DMS 273 (cell line): ENCODE data around the gene TOP3B.

Source experiments
- DNase-seq: peaks from one replicate; lab custom pipeline; 2025; ENCODE audit not compliant: unreplicated experiment; lab: John Stamatoyannopoulos, UW

Gene TOP3B, protein sequence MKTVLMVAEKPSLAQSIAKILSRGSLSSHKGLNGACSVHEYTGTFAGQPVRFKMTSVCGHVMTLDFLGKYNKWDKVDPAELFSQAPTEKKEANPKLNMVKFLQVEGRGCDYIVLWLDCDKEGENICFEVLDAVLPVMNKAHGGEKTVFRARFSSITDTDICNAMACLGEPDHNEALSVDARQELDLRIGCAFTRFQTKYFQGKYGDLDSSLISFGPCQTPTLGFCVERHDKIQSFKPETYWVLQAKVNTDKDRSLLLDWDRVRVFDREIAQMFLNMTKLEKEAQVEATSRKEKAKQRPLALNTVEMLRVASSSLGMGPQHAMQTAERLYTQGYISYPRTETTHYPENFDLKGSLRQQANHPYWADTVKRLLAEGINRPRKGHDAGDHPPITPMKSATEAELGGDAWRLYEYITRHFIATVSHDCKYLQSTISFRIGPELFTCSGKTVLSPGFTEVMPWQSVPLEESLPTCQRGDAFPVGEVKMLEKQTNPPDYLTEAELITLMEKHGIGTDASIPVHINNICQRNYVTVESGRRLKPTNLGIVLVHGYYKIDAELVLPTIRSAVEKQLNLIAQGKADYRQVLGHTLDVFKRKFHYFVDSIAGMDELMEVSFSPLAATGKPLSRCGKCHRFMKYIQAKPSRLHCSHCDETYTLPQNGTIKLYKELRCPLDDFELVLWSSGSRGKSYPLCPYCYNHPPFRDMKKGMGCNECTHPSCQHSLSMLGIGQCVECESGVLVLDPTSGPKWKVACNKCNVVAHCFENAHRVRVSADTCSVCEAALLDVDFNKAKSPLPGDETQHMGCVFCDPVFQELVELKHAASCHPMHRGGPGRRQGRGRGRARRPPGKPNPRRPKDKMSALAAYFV

DNA sequence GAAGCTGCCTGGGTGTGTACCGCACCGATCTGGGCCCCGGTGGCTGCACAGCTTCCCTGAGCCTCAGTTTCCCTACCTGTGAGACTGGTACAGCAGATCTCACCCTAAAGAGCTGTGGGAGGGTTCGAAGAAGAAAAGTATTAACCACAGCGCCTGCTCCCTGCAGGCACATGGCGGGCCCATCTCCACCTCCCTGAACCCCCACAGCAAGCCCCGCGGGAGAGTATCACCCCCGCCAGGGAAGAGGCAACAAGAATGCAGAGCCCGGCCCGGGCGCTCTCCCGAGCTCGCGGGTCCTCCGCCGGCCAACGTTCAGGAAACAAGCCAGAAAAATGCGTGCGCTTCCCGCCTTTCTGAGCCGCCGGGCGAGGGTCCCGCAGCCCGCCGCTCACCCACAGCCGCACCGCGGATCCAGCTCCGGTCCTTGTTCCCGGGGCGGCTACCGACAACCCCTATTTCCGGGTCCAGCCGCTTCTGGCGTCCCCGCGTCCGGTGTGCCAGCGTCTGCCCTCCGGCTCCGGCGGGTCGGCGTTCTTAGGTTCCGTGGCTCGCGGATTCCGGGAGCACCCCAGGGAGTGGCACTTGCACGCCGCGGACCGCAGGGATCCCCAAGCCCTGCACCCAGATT lies at the start of gene TOP3B:
TOP3B (minus strand) TSS at position 450 of the 628 bp plus-strand sequence. CDS start 7,078 bp downstream, outside the sequence.
- peak; percentile 89 for DNase-seq

DNA sequence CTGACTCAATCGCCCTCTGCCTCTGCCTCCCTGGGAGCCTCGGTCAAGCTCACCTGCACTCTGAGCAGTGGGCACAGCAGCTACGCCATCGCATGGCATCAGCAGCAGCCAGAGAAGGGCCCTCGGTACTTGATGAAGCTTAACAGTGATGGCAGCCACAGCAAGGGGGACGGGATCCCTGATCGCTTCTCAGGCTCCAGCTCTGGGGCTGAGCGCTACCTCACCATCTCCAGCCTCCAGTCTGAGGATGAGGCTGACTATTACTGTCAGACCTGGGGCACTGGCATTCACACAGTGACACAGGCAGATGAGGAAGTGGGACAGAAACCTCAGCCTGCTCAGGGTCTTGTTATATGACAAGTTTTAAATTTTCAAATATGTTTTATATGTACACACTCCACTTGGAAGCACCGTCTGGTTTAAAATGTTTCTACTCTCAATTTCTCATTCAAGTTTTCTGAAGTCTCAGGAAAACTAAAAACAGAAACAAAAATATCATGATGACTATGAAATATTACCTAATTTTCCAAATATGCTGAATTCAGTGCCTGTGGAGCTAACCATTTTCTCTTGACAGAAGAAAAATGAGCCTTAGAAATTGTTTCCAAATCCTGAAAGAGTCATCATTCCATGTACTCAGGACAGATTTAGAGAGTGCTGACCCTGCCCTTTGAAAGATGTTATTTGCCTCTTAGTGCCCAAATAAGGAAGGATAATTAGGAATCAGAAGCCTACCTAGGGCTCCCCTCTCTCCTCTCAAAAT lies 48.8 kb upstream of the TOP3B start:
- no peak for DNase-seq

DNA sequence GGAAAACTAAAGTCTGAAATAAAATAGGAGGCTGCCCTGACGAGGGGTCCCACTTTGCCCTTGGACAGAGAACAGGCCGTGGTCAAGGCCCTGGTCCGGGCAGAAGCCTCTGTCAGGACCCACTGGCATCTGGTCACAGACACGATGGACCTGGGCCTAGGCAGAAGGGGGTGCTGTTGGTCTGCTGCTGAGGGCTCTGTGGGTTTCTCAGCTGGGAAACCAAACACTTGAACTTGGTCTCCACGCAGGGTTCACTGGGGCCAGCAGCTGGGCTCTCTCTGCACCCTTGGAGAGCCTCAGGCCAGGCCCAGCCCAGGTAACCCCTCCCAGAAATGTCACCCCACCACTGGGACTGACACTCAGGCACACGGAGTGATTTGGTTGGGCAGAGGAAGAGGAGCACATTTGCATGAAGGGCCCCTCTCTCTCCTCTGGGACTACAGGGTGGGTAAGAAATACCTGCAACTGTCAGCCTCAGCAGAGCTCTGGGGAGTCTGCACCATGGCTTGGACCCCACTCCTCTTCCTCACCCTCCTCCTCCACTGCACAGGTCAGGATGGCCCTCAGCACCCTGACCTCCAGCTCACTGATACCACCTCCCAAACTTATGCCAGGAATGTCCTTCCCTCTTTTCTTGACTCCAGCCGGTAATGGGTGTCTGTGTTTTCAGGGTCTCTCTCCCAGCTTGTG lies 48.1 kb upstream of the TOP3B start:
- DNase-seq: peak; percentile 40

DNA sequence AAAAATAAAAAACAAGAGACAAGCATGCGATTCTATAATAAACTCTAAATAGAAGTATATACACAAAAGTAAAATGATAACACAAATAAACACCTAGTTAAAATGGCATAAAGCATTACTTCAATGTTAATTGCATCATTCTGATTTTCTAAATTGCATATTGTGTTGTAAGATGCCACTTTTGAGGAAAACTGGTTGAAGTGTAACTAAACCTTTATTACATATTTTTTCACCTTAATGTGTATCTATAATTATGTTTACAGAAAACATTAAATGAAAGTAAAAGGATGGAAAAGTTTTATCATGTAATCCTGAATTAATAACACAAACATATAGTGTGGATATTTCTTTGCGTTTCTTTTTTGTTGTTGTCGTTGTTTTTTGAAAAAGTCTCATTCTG lies 45.4 kb upstream of the TOP3B start:
- DNase-seq: no peak

DNA sequence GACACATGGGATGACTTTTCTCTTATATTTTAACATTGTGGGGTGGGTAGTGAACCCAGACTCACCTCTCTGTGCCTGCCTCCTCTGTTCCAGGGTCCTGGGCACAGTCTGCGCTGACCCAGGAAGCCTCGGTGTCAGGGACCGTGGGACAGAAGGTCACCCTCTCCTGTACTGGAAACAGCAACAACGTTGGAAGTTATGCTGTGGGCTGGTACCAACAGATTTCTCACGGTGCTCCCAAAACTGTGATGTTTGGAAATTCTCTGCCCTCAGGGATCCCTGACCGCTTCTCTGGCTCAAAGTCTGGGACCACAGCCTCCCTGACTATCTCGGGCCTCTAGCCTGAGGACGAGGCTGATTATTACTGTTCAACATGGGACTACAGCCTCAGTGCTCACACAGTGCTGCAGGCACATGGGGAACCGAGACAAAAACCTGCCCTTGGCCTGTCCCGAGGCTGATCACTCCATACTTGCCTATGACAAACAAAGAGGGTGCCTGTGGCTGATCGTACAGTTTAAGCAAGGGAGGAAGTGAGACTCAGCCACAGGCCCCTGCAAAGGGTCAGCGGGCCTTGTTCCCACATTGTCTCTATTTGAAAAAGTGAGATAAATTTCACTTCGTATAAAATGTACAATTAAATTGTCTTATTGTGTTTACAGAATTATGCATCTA lies 43.7 kb upstream of the TOP3B start:
- no peak for DNase-seq

DNA sequence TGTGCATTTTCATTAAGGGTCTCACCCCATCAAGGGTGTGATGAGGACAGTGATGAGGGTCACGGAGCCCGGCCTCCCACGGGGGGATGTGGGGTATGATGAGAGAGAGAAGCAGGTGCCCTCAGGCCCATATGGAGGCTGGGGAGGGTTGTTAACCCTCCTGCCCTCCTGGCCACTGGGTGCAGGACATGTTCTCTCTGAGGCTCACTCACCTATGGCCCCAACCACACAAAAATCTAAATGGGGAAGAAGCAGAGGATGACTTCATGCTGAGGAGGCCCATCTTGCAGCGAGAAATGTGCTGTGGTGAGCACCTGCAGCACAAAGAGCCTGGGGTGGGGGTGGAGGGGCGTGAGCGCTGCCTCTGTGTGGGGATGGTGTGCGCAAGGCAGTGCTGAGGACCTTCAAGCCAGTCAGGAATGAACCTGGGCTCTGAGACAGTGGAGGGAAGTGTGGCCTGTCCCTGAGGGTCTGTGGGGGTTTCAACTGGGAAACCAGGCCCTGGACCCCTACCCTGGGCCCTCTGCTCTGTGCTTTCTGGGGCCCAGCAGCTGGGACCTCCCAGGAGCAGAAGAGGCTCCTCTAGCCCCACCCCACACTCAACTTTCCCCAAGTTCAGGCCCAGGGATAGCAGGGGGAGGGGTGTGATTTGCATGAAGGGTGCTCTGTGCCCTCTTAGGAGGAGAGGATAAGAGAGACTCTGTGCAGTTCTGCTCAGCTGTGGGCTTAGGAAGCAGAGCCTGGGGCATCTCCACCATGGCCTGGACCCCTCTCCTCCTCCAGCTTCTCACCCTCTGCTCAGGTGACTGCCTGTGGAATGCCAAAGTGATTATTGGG lies 43.0 kb upstream of the TOP3B start:
- DNase-seq: no peak

DNA sequence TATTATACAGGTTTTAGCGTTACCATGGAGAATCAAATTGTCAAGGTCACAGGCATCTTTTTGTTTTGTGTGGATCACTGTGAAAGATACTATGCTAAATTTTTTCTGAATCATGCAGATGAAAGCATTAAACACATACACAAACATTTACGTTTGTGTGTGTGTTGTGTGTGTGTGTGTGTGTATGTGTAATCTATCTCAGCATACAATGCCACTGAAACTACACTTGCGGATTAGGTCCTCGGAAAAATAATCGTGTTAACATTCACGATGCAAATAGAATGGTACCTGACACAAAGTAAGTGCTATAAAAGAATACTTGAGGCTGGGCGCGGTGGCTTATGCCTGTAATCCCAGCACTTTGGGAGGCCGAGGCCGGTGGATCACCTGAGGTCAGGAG lies 41.9 kb upstream of the TOP3B start:
- DNase-seq: no peak

DNA sequence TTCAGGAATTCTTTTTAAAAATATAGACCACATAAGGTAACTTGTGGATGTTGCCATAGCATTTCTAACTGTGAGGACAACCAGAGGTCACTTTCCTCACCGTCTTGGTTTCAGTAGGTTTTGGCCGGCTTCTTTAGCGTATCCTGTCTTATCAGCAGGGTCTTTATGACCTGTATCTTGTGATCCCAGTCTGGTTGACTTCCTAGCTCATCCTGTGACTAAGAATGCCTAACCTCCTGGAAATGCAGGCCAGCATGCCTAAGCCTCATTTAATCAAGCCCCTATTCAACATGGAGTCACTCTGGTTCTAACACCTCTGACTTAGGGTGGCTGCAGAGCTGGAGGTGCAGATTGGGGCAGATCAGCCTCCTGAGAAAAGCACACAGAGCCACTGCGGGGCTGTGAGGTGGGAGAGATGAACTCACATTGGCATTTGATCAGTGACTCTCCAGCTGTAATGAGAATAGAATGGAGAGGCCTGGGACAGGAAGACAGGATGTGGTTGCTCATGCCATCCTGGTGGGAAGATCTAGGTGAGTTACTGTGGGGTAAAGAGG lies 41.1 kb upstream of the TOP3B start:
- DNase-seq: no peak

DNA sequence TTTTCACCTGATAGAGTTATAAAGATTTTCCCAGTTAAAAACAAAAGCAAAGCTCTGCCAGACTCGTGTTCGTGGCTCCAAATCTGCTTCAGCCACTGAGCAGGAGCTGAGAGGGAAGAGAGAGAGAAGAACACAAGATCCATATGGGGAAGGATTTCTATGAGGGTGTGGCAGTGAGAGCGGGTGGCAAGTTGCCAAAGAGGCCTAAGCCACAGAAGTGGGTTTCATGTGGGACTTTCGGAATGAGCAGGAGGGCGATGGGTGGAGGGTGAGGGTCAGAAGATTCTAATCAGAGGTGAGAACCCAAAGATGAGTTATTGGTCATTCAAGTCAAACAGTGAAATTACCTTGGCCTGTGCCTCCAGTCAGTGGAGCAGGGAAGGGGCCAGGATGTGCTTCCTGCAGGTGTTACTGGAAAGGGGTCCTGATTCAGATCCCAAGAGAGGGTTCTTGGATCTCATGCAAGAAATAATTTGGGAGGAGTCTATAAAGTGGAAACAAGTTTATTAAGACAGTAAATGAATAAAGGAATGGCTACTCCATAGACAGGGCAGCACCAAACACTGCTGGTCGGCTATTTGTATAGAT lies 40.5 kb upstream of the TOP3B start:
- no peak for DNase-seq

DNA sequence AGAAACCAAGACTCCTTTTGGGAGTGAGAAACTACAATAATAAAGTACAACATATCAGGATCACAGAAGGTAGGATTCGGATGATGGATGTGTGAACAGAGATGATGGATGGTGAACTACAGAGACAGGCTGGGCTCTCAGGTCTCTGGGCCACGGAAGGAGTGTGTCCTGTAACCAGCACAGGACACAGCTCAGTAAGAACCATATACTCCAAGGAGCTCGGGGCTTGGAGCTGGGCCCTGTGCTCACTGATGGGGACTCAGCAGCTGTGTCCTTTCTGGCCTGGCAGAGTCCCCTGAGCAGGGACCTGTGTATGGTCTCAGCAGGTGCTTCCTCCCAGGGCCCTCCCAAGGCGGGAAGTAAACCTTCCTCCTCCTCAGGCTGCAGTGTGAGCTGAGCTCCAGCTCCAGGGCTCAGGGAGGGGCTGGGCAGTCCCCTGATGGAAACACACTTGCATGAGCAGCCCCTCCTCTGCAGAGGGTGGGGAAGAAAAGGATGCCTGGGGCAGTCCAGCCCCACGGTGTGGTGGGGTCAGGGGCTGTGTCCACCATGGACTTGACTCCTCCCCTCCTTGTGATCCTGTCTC lies 39.8 kb upstream of the TOP3B start:
- no peak for DNase-seq

DNA sequence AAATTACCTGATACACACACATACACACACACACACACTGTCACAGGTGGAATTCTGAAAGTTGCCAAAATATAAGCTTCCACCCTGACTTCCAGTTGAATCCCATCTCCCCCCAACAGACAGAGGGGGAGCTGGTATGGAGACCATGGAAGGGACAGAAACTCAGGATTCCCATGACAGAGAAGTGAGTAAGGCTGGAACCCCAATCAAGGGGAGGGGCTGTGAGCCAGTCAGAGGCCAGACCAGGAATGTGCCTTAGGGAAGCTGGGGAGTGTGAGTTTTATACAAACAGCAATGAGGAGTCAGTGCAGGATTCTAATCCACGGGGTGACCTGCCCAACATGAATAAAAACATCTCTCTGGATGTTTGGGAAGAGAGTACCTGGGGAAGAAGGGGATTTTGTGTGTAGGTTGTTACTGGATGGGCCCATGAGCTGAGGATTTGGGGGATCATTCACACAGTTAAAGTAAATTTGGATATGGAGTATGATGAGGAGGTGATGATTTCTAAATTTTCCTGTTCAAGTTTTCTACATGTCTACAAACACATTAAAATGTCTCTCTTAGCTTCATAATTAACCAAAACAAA lies 38.7 kb upstream of the TOP3B start:
- no peak for DNase-seq

DNA sequence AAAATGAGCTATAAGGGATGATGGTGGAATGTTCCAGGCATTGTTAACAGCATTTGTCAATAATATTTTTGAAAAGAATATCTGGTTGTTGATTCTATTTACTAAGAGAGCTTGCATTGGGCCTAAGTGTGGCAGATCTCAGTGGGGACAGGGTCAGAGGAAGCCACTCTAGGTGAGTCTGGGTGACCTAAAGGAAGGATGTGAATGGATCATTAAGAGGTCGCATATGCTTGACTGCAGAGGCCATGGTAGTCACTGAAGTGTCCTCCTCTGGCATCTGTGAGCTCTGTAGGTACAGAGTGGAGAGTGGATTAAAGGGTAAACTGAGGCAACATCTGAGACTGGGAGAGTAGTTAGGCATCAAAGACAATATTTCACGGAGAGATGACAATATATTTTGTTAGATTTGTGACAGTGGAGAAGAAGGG lies 37.9 kb upstream of the TOP3B start:
- DNase-seq: no peak

DNA sequence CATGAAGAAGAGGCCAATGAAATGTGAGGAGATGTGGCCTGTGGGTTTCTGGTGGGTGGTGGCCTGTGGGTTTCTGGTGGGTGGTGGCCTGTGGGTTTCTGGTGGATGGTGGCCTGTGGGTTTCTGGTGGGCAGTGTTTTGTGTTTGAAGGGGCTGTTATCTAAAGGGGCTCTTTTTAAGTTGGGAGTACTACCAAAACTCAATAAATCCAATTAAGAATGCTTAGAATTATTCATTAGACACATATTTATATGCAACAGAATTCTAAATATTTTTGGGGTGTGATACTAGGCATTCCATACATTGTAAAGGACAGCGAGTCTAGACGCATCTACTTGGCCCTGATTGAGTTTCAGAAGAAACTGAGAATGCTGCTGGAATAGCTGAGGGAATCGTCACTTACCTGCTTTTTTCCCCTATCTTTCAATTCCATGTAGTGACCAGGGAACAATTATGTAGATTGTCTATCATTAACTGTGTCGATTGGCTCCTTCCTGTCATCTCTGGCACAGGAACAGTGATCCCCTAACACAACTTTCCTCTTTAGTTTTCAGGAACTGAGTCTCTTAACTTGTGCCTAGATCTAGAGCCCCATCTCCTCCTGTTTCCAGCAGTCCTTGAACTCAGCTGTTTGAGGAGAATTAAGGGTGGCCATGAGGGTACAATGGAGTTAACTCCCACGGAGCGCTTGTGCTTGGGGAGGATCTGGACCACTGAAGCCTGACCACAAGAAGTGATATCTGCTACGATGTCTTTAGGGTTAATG lies 37.3 kb upstream of the TOP3B start:
- no peak for DNase-seq

DNA sequence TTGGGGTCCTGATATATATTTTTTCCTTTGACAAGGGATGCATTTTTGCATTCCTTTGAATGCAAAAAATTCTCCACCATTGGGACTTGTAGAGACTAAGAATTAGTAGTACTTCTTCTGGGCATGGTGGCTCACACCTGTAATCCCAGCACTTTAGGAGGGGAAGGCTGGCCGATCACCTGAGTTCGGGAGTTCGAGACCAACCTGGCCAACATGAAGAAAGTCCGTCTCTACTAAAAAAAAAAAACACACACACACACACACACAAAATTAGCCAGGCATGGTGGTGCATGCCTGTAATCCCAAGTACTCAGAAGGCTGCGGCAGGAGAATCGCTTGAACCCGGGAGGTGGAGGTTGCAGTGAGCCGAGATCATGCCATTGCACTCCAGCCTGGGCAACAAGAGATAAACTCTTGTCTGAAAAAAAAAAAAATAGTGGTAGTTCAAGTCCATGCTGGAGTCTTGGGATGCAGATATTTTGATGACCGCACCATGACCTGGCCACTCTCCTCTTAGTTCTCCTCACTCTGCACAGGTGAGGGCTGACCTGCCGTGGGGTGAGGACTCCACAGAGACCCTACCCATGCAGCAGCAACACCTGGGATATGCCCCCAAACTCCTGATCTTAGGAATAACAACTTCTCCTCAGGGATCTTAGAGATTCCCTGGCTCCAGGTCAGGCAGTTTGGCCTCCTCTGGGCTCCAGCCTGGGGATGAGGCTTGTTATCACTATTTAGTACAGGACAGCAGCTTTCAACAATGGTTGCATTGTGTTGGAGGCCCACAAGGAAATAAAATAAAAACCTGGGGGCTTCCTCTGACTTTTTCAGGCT lies 36.5 kb upstream of the TOP3B start:
- DNase-seq: no peak

DNA sequence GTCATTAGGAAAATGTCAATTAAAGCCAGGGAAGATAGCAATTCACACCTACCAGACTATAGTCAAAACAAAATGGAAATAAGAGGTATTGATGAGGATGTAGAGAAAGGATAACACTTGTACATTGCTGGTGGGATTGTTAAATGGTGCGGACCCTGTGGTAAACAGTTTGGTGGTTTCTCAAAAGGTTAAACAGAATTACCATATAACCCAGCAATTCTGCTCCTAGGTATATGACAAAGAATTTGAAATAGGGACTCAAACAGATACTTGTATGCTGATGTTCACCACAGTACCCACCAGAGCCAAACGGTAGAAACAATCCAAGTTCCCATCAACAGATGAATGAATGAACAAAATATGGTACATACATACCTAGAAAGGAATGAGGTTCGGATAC lies 33.0 kb upstream of the TOP3B start:
- DNase-seq: no peak

DNA sequence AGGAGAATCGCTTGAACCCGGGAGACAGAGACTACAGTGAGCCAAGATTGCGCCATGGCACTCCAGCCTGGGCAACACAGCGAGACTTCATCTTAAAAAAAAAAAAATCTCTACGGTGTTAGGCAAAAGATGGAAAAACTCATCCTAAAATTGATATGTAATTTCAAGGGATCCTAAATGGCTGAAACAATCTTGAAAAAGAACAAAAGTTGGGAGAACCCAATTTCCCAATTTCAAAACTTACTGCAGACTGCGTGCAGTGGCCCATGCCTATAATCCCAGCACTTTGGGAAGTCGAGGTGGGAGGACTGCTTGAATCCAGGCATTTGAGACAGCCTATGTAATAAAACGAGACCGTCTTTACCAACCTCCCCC lies 31.7 kb upstream of the TOP3B start:
- DNase-seq: no peak
